ENCODE measurements around the gene KDM8. TPM values are rescaled to one million over a fixed set of nuclear protein-coding genes. Genes with fewer than 3 reads are reported as not detected.

KDM8 gene
- 10 to 100 TPM in 2 of 4 donors, 1 to 10 TPM in 2; 4.4 to 14.2 (median 9.2) TPM for total RNA-seq

DNA sequence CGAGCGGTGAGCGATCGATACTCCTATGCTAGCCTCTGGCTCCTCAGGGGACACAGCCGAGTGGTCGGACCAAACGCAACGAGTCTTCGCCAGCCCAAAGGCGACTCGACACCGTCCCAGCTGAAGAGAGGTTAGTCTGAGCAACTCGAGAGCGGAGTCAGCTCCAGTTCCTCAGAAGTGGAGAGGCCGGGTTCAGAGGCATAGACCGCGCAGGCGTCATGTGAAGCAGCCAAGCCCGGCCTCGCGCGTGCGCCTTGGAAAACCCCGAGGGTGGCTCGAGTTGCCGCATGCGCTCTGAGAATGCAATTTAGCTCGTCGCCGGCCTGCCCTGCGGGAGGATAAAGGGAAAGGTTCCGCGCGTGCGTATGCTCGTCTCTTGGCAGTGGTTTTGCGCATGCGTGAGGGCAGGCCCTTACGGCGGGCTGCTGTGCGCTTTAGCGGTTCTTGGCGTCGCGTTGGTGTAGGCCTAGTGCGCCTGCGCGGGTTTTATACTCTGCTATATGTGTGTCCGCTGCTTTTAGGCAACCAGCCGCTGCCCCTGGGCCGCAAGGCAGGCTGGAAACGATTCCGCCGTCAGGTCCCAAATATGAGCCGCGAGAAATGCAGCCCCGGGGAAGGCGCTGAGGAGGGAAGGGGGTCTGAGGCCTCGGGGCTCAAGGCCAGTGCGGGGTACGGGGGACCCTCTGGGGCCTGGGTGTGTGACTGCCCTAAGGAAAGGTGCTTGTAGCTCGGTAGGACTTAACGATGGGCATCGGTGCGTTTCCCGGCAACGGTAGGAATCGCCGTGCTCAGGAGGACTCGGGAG lies at the start of gene KDM8:
TSS of gene KDM8 (plus strand) at position 20 of the 805 bp plus-strand sequence. CDS start 6,598 bp downstream, outside the sequence.
- in situ Hi-C loops (cut with MboI; ENCODE audit: low pct_ligation_motif_present in 1 of 4, low pct_unique_long_range_greater_than_20kb in 1 of 4, low sequenced_read_pairs in 3 of 4): no loop called here
- Histone ChIP-seq H3K27ac (peak within 1 kb of the TSS; percentile 94 to 97 (median 94)), H3K4me1 (peaks cover 12 to 36% (median 22%) of the 10 kb centered on the region in 4 donors), H3K9me3 (no peaks in the 10 kb centered on the region), H3K36me3 (no peaks in the 10 kb centered on the region), H3K4me3 (peak within 1 kb of the TSS; percentile 41 to 76 (median 54)), H3K27me3 (no peaks in the 10 kb centered on the region)
- intact Hi-C loops (cut with DNase I; ENCODE audit: low total_unique reads): no loop called here
- peak; percentile 72 for TF ChIP-seq POLR2A (IDR thresholded peaks at IDR 0.05)
- TF ChIP-seq, protein P1, sequence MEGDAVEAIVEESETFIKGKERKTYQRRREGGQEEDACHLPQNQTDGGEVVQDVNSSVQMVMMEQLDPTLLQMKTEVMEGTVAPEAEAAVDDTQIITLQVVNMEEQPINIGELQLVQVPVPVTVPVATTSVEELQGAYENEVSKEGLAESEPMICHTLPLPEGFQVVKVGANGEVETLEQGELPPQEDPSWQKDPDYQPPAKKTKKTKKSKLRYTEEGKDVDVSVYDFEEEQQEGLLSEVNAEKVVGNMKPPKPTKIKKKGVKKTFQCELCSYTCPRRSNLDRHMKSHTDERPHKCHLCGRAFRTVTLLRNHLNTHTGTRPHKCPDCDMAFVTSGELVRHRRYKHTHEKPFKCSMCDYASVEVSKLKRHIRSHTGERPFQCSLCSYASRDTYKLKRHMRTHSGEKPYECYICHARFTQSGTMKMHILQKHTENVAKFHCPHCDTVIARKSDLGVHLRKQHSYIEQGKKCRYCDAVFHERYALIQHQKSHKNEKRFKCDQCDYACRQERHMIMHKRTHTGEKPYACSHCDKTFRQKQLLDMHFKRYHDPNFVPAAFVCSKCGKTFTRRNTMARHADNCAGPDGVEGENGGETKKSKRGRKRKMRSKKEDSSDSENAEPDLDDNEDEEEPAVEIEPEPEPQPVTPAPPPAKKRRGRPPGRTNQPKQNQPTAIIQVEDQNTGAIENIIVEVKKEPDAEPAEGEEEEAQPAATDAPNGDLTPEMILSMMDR (IDR thresholded peaks at IDR 0.05): no peak
- peak; percentile 79 to 81 (median 81) for TF ChIP-seq POLR2AphosphoS5 (IDR thresholded peaks at IDR 0.05)
- WGBS, 2 donors (ENCODE audit: low coverage in 1 of 2): 1% methylated on average over 42 of the region's 70 CpGs; no CpG with 5 or more reads in 1 of the 2 donors
- peak; percentile 99 for DNase-seq

DNA sequence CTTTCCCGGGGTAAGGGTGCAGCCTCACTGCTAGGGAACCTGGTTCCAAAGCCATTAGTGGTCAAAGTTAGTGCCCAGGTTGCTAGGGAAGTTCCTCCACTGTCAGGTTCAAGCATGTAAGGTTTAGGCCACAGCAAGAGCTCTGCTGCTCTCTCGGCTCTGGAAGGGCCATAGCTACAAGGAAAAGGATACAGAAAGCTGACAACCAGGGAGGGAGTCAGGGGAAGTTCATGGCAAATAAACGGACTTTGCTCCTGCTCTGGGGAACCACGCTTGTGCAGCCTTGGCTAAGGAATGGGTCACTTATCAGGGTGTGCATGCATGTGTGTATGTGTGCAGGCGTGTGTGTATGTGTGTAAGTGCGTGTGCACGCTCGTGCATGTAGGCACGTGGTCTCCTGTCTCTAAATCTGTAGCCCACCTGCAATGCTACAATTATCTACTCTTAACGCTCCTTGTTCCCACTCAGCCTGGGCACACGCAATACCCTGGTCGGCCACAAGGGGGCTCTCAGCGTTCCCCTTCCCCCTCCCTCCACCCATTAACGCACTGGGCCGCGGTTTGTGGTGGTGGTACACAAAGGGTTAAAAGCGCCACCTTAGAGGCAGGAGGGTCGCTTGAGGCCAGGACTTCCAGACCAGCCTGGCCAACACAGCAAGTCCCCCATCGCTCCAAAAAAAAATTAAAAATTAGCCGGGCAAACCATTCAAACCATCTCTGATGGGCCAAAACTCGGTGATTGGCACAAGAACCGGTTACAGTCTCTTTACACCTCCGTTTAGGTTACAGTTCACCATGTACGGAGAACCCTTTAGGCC lies 48.4 kb upstream of the KDM8 start:
- Histone ChIP-seq H3K36me3 (no peaks in the 10 kb centered on the region), H3K4me1 (peaks cover 10 to 24% (median 16%) of the 10 kb centered on the region in 4 donors), H3K27ac (peak overlapping the region; percentile 50 to 65 (median 60)), H3K9me3 (no peaks in the 10 kb centered on the region), H3K27me3 (no peaks in the 10 kb centered on the region), H3K4me3 (no peak overlapping the region)
- peak; percentile 63 for DNase-seq
- intact Hi-C loops (cut with DNase I; ENCODE audit: low total_unique reads): no loop called here
- 18 to 34% methylated on average over 6 to 24 of the region's 24 CpGs for WGBS, 2 donors (ENCODE audit: low coverage in 1 of 2)
- no peak for TF ChIP-seq EP300 (IDR thresholded peaks at IDR 0.05; ENCODE audit: low read depth)
- TF ChIP-seq, protein P1 (IDR thresholded peaks at IDR 0.05): peak; percentile 94 to 98 (median 98)
- in situ Hi-C loops (cut with MboI; ENCODE audit: low pct_ligation_motif_present in 1 of 4, low pct_unique_long_range_greater_than_20kb in 1 of 4, low sequenced_read_pairs in 3 of 4): no loop called here

DNA sequence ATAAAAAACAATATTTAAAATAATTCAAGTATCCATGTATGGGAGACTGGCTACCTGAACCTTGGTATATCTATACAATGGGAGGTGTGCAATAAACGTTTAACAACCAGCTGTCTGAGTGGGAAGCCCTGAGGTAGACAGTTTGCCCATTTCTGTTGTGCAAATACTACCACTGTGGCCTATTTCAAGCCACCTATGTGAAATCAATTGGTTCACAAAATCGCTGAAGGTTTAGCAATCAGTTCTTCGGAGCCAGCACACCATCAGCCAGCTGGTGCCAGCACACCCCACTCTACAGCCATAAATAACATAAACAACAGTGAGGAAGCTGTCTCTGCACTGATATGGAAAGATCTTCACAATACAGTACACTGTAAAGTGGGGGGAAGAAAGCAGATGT lies 46.7 kb upstream of the KDM8 start:
- peak; percentile 10 for DNase-seq
- H3K4me1 ChIP-seq: peaks cover 10 to 24% (median 16%) of the 10 kb centered on the region in 4 donors
- WGBS, 2 donors (ENCODE audit: low coverage in 1 of 2): 17 to 40% methylated on average over 1 to 3 of the region's 3 CpGs
- no peaks in the 10 kb centered on the region for H3K36me3 ChIP-seq
- intact Hi-C loops (cut with DNase I; ENCODE audit: low total_unique reads): no loop called here
- H3K4me3 ChIP-seq: no peak overlapping the region
- H3K9me3 ChIP-seq: no peaks in the 10 kb centered on the region
- H3K27me3 ChIP-seq: no peaks in the 10 kb centered on the region
- TF ChIP-seq POLR2A (IDR thresholded peaks at IDR 0.05) (no peak), EP300 (IDR thresholded peaks at IDR 0.05; ENCODE audit: low read depth) (no peak), POLR2AphosphoS5 (IDR thresholded peaks at IDR 0.05) (no peak)
- TF ChIP-seq, protein P1 (IDR thresholded peaks at IDR 0.05): no peak
- H3K27ac ChIP-seq: peak overlapping the region; percentile 37 to 58 (median 54)
- in situ Hi-C loops (cut with MboI; ENCODE audit: low pct_ligation_motif_present in 1 of 4, low pct_unique_long_range_greater_than_20kb in 1 of 4, low sequenced_read_pairs in 3 of 4): no loop called here

DNA sequence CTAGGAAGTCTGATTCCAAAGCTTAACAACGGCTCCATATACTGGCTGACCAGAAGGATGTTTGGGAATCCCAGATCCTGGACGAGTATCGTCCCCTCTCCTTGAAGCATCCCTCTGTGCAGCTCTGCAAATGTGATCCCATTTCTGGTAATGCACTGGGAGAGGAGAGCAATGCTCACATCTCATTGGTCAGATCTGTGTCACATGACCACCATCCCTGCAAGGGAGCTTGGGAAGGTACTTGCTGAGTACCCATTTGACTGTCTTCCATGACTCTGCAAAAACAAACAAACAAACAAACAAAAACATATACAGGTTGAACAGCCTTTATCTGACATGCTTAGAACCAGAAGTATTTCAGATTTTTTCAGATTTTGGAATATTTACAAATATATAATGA lies 41.9 kb upstream of the KDM8 start:
- Histone ChIP-seq H3K36me3 (no peaks in the 10 kb centered on the region), H3K27me3 (no peaks in the 10 kb centered on the region), H3K4me3 (no peak overlapping the region), H3K27ac (no peak overlapping the region), H3K9me3 (peaks cover 7 to 16% of the 10 kb centered on the region in 2 donors), H3K4me1 (peaks cover 0 to 4% (median under 1%) of the 10 kb centered on the region in 4 donors)
- intact Hi-C loops (cut with DNase I; ENCODE audit: low total_unique reads) (no loop called here), in situ Hi-C loops (cut with MboI; ENCODE audit: low pct_ligation_motif_present in 1 of 4, low pct_unique_long_range_greater_than_20kb in 1 of 4, low sequenced_read_pairs in 3 of 4) (loop anchor here in 1 of 4 donors (10.0 kb wide), 1 partner anchor 293 kb away; no protein-coding TSS in a partner anchor)
- no peak for TF ChIP-seq POLR2A (IDR thresholded peaks at IDR 0.05)
- TF ChIP-seq, protein P1 (IDR thresholded peaks at IDR 0.05): no peak
- TF ChIP-seq POLR2AphosphoS5 (IDR thresholded peaks at IDR 0.05): no peak
- no peak for TF ChIP-seq EP300 (IDR thresholded peaks at IDR 0.05; ENCODE audit: low read depth)
- no peak for DNase-seq
- 77% methylated on average over 3 of the region's 3 CpGs; no CpG with 5 or more reads in 1 of the 2 donors for WGBS, 2 donors (ENCODE audit: low coverage in 1 of 2)

All from transverse colon (tissue), 4 donors.